HCT116 (cell line): Measurements from ENCODE around the gene BTNL8. TPM values are rescaled to one million over a fixed set of nuclear protein-coding genes. Genes with fewer than 3 reads are reported as not detected.

Experiments
- ATAC-seq: fragments of 200-7000 bp; cut with Tn5 transposase; 2 replicates; pipeline ENCODE4 v1.9.1; 2020; ENCODE audit warnings: mild to moderate bottlenecking, moderate library complexity
- Bru-seq: library from RNA; stranded (reverse); fragments of 400-500 nt; gene quantifications from one replicate; lab custom pipeline; 2021; lab: Mats Ljungman, UMichigan
- BruChase-seq, 2 experiments: library from RNA; stranded (reverse); fragments of 400-500 nt; gene quantifications; one replicate each; lab custom pipeline; 2021; lab: Mats Ljungman, UMichigan
- BruUV-seq: library from RNA; stranded (reverse); fragments of 400-500 nt; replicated peaks from 2 replicates; lab custom pipeline; 2021; lab: Mats Ljungman, UMichigan
- CTCF ChIA-PET: fragments of 300-600 bp; sonication (Branson Sonifier 250); formaldehyde crosslinking; loops from one replicate; lab custom pipeline; 2021; ENCODE audit warnings: antibody characterized with exemption; lab: Charles Lee
- POLR2A ChIA-PET: fragments of 300-600, 350-600 bp; sonication (Branson Sonifier 250); formaldehyde crosslinking; loops from one replicate; lab custom pipeline; 2021; ENCODE audit warnings: antibody characterized with exemption; lab: Charles Lee
- RAD21 ChIA-PET, 2 experiments: fragments of 300-600 bp; sonication (Branson Sonifier 250); formaldehyde crosslinking; loops; one replicate each; lab custom pipeline; 2023; ENCODE audit warnings: low total read pairs in 2 of 2; ENCODE audit not compliant: uncharacterized antibody in 2 of 2, unreplicated experiment in 2 of 2, low non-redundant PET in 1 of 2; lab: Charles Lee
- DNase-seq: peaks from one replicate; pipeline ENCODE4 v3.0.0-alpha.2; 2010; ENCODE audit warnings: low read depth, low spot score
- H2AFZ ChIP-seq: fragments of 200-600 bp; shearing (Covaris generic), sonication (generic); 2 replicates; pipeline ENCODE4 v1.6.1; 2017; ENCODE audit warnings: low read depth, mixed run types, mixed read lengths, antibody characterized with exemption, low read length; ENCODE audit not compliant: poor library complexity, severe bottlenecking
- H3K27ac ChIP-seq: 2 replicates; pipeline ENCODE4 v1.5.1; 2012; ENCODE audit warnings: low read depth, low read length
- H3K27me3 ChIP-seq: fragments of 200-600 bp; sonication (generic); 2 replicates; pipeline ENCODE4 v1.6.1; 2016; ENCODE audit warnings: mixed run types, low read length, mixed read lengths; ENCODE audit not compliant: insufficient read depth
- H3K36me3 ChIP-seq, 2 experiments: fragments of 200-500 bp in 1 of 2; fragments of 200-600 bp in 1 of 2; sonication (Bioruptor generic) in 1 of 2; sonication (generic) in 1 of 2; 2 replicates each; pipeline versions ENCODE4 v1.5.1 to v1.6.1; 2014 to 2016; ENCODE audit warnings: low read length in 2 of 2, inconsistent platforms in 1 of 2, mixed read lengths in 1 of 2, mixed run types in 1 of 2; ENCODE audit not compliant: insufficient read depth in 2 of 2, control insufficient read depth in 1 of 2
- H3K4me1 ChIP-seq, 2 experiments: fragments of 200-600 bp in 1 of 2; sonication (generic) in 1 of 2; 2 replicates each; pipeline versions ENCODE4 v1.5.1 to v1.6.1; 2012 to 2017; ENCODE audit warnings: low read length in 2 of 2, inconsistent platforms in 1 of 2, mild to moderate bottlenecking in 1 of 2, mixed read lengths in 1 of 2, mixed run types in 1 of 2, moderate library complexity in 1 of 2; ENCODE audit not compliant: insufficient read depth in 2 of 2, control insufficient read depth in 1 of 2
- H3K4me2 ChIP-seq: fragments of 200-600 bp; sonication (generic); 2 replicates; pipeline ENCODE4 v1.6.1; 2017; ENCODE audit warnings: mixed run types, low read length, mixed read lengths
- H3K4me3 ChIP-seq, 2 experiments: fragments of 200-600 bp in 1 of 2; sonication (generic) in 1 of 2; replicated peaks in 1 of 2; 2 replicates each; pipeline ENCODE4 v1.5.1; 2011 to 2016; ENCODE audit warnings: low read length in 2 of 2, control low read depth in 1 of 2, low read depth in 1 of 2, mild to moderate bottlenecking in 1 of 2, mixed read lengths in 1 of 2, mixed run types in 1 of 2
- H3K79me2 ChIP-seq: fragments of 200-600 bp; sonication (generic); 2 replicates; pipeline ENCODE4 v1.6.1; 2017; ENCODE audit warnings: mild to moderate bottlenecking, mixed run types, low read length, moderate library complexity, mixed read lengths; ENCODE audit not compliant: insufficient read depth
- H3K9ac ChIP-seq: fragments of 200-600 bp; sonication (generic); 2 replicates; pipeline ENCODE4 v1.6.1; 2016; ENCODE audit warnings: low read length, mixed read lengths
- H3K9me2 ChIP-seq: fragments of 200-600 bp; sonication (generic), shearing (Covaris generic); 2 replicates; pipeline ENCODE4 v1.6.1; 2017; ENCODE audit warnings: mixed run types, mild to moderate bottlenecking, moderate library complexity; ENCODE audit not compliant: insufficient read depth
- H3K9me3 ChIP-seq, 2 experiments: fragments of 200-500 bp in 1 of 2; fragments of 200-600 bp in 1 of 2; sonication (Bioruptor generic) in 1 of 2; sonication (generic) in 1 of 2; 2 replicates each; pipeline ENCODE4 v1.6.1; 2014 to 2017; ENCODE audit warnings: low read length in 2 of 2, mixed read lengths in 2 of 2, inconsistent platforms in 1 of 2, low read depth in 1 of 2, mild to moderate bottlenecking in 1 of 2, mixed run types in 1 of 2, moderate library complexity in 1 of 2; ENCODE audit not compliant: control insufficient read depth in 1 of 2, insufficient read depth in 1 of 2
- H4K20me1 ChIP-seq: fragments of 200-600 bp; sonication (generic), shearing (Covaris generic); 2 replicates; pipeline ENCODE4 v1.6.1; 2017; ENCODE audit warnings: mixed run types, mild to moderate bottlenecking, moderate library complexity; ENCODE audit not compliant: insufficient read depth
- CBX3 ChIP-seq: IDR thresholded peaks from 2 replicates; pipeline ENCODE4 v1.6.1; 2012; ENCODE audit warnings: low read depth
- EGR1 ChIP-seq: IDR thresholded peaks from 2 replicates; pipeline ENCODE4 v1.6.1; 2012; ENCODE audit warnings: low read depth
- FOSL1 ChIP-seq: IDR thresholded peaks from 2 replicates; pipeline ENCODE4 v1.6.1; 2012; ENCODE audit warnings: low read depth
- JUND ChIP-seq: IDR thresholded peaks from 2 replicates; pipeline ENCODE4 v1.6.1; 2012
- RAD21 ChIP-seq: IDR thresholded peaks from 2 replicates; pipeline ENCODE4 v1.6.1; 2012; ENCODE audit warnings: low read depth, mild to moderate bottlenecking
- SP1 ChIP-seq: IDR thresholded peaks from 2 replicates; pipeline ENCODE4 v1.6.1; 2012; ENCODE audit warnings: low read depth
- ZFX ChIP-seq: fragments of 450-650 bp; IDR thresholded peaks from 2 replicates; pipeline ENCODE4 v1.6.1; 2017
- intact Hi-C: fragments of 100-400 bp; cut with micrococcal nuclease; formaldehyde crosslinking; loops from 2 replicates; pipeline ENCODE4 v1.10.0; 2022
- long read RNA-seq: library from polyadenylated mRNA; unstranded; transcript quantifications from one replicate; pipeline ENCODE4 v2.0.0, GENCODE V29; 2021; ENCODE audit not compliant: unreplicated experiment
- polyA plus RNA-seq: library from polyadenylated mRNA; unstranded; fragments of >200 nt; gene quantifications from 2 replicates; pipeline ENCODE4 v1.2.1, GENCODE V29; 2012; ENCODE audit warnings: missing spikeins
- total RNA-seq: library from RNA; stranded (reverse); gene quantifications from one replicate; pipeline ENCODE4 v1.2.1, GENCODE V29; 2021; ENCODE audit not compliant: unreplicated experiment

BTNL8 gene
- total RNA-seq (not detected), Bru-seq, nascent RNA (percentile 4 among the genes with signal in this experiment), BruChase-seq, experiment 1, labeled RNA remaining after a 6-hour chase (percentile 4 among the genes with signal in this experiment), BruChase-seq, experiment 2, labeled RNA remaining after a 2-hour chase (percentile 9 among the genes with signal in this experiment)
- not detected in 2 replicates for polyA plus RNA-seq
- long read RNA-seq: 0 reads

GRCh38 chr5:180898621-180899246 lies at the start of gene BTNL8:
Gene BTNL8 (plus strand): TSS chr5:180899159. CDS start chr5:180899311, 152 bp downstream.
- H3K9me3 ChIP-seq: no peaks in the 10 kb centered on the region
- no peaks in the 10 kb centered on the region for H3K36me3 ChIP-seq
- H4K20me1 ChIP-seq: no peaks in the 10 kb centered on the region
- no peak within 1 kb of the TSS for H3K27ac ChIP-seq
- POLR2A ChIA-PET: no interaction called here
- ATAC-seq (no peak), DNase-seq (no peak)
- no peak within 1 kb of the TSS for H3K4me3 ChIP-seq
- no peaks in the 10 kb centered on the region for H3K9me2 ChIP-seq
- H3K79me2 ChIP-seq: no peaks in the 10 kb centered on the region
- H2AFZ ChIP-seq: no peak within 1 kb of the TSS
- RAD21 ChIA-PET: no interaction called here
- H3K4me1 ChIP-seq: no peaks in the 10 kb centered on the region
- H3K27me3 ChIP-seq: no peaks in the 10 kb centered on the region
- no peak within 1 kb of the TSS for H3K9ac ChIP-seq
- intact Hi-C loops: no loop called here
- BruUV-seq: no TSS peak
- TF ChIP-seq FOSL1: no peak
- TF ChIP-seq EGR1: no peak
- TF ChIP-seq SP1: no peak
- no peak for TF ChIP-seq ZFX
- H3K4me2 ChIP-seq: no peak within 1 kb of the TSS
- CTCF ChIA-PET: no interaction called here

GRCh38 chr5:180849827-180850226 lies 49.1 kb upstream of the BTNL8 start:
- ChIA-PET RAD21 (no interaction called here), CTCF (no interaction called here), POLR2A (no interaction called here)
- Histone ChIP-seq H2AFZ (no peak overlapping the region), H3K27ac (no peak overlapping the region), H3K9ac (no peak overlapping the region), H3K27me3 (no peaks in the 10 kb centered on the region), H3K9me3 (peaks cover 25 to 35% of the 10 kb centered on the region in 2 experiments; a peak in 3 of 4 replicates), H3K9me2 (no peaks in the 10 kb centered on the region), H3K4me2 (no peak overlapping the region), H3K4me1 (no peaks in the 10 kb centered on the region), H4K20me1 (no peaks in the 10 kb centered on the region), H3K4me3 (no peak overlapping the region), H3K79me2 (peaks cover 6% of the 10 kb centered on the region; the same call in 1 of the 2 replicates), H3K36me3 (peaks cover 21 to 59% of the 10 kb centered on the region in 2 experiments)
- BruUV-seq: TSS peak; percentile 3
- TF ChIP-seq JUND: 0 out of 2 replicates have a peak, but pooled peaks have one; percentile 1
- TF ChIP-seq CBX3: no peak
- no peak for TF ChIP-seq RAD21
- intact Hi-C loops: no loop called here
- ATAC-seq: no peak
- DNase-seq: no peak
